Right lobe of liver (tissue), 4 donors: ENCODE results near the gene S100A12.

ENCODE experiments used
- CTCF ChIP-seq, 4 donors: fragments of 200-600 bp in 3 of 4; fragments of 450-650 bp in 1 of 4; IDR thresholded peaks; one replicate each; pipeline versions ENCODE4 v1.5.1 to v1.8.0; 2016 to 2022; ENCODE audit warnings: antibody characterized with exemption in 4 of 4, mild to moderate bottlenecking in 2 of 4
- POLR2A ChIP-seq: fragments of 450-650 bp; IDR thresholded peaks from one replicate; pipeline ENCODE4 v1.6.1; 2017; ENCODE audit warnings: antibody characterized with exemption, mild to moderate bottlenecking
- donor health status: DM: no; HTN: no; CAD: no.
- donor health status: DM: no; HTN: no; CAD: no.
- donor health status: DM: no; HTN: yes; CAD: no.

GRCh38 chr1:153344718-153345025 lies 30.7 kb downstream of the S100A12 start:
- TF ChIP-seq CTCF (IDR thresholded peaks at IDR 0.05) (no peak), POLR2A (no peak)
